B cell (primary cell): ENCODE results near the gene SULT2B1. TPM values are rescaled to one million over a fixed set of nuclear protein-coding genes. Genes with fewer than 3 reads are reported as not detected.
A peak's percentile ranks its signal among the peaks of the same experiment; 100 is the strongest.

Source experiments
- ATAC-seq: fragments of 200-7000 bp; cut with Tn5 transposase; one replicate; pipeline ENCODE4 v1.10.0; 2021; ENCODE audit warnings: low read depth, mild to moderate bottlenecking, moderate number of reproducible peaks, moderate library complexity
- CTCF ChIA-PET: fragments of 350-600 bp; sonication (Branson Sonifier 250); formaldehyde crosslinking; loops from one replicate; lab custom pipeline; 2021; ENCODE audit warnings: antibody characterized with exemption, inconsistent platforms; lab: Charles Lee
- POLR2A ChIA-PET: fragments of 350-600 bp; sonication (Branson Sonifier 250); formaldehyde crosslinking; loops from one replicate; lab custom pipeline; 2021; ENCODE audit warnings: antibody characterized with exemption; lab: Charles Lee
- DNase-seq: peaks from one replicate; pipeline ENCODE4 v3.0.0; 2013
- H2AFZ ChIP-seq: 2 replicates; pipeline ENCODE4 v1.6.1; 2012; ENCODE audit warnings: mild to moderate bottlenecking, low read depth, low read length; ENCODE audit not compliant: insufficient read depth, poor library complexity, severe bottlenecking
- H3K27ac ChIP-seq, 2 donors: 1 replicate in 1 of 2; 2 replicates in 1 of 2; pipeline ENCODE4 v1.5.1; 2012 to 2013; ENCODE audit warnings: low read length in 2 of 2, mild to moderate bottlenecking in 2 of 2, moderate library complexity in 1 of 2
- H3K27me3 ChIP-seq, 4 experiments: fragments of 200-600 bp in 1 of 4; sonication (generic) in 1 of 4; replicated peaks in 1 of 4; 1 replicate in 2 of 4; 2 replicates in 2 of 4; pipeline versions ENCODE4 v1.6.1 to v1.7.0; 2013 to 2016; ENCODE audit warnings: low read length in 3 of 4, mild to moderate bottlenecking in 2 of 4, mixed read lengths in 1 of 4, moderate library complexity in 1 of 4; ENCODE audit not compliant: insufficient read depth in 4 of 4, control insufficient read depth in 3 of 4; ENCODE audit errors: control extremely low read depth in 1 of 4
- H3K36me3 ChIP-seq, 2 experiments: replicated peaks in 1 of 2; 1 replicate in 1 of 2; 2 replicates in 1 of 2; pipeline versions ENCODE4 v1.6.1 to v1.7.1; 2013; ENCODE audit warnings: low read length in 1 of 2; ENCODE audit not compliant: insufficient read depth in 2 of 2, control insufficient read depth in 1 of 2; ENCODE audit errors: control extremely low read depth in 1 of 2, extremely low read depth in 1 of 2
- H3K4me1 ChIP-seq, 2 donors: fragments of 200-600 bp in 1 of 2; sonication (generic) in 1 of 2; 1 replicate in 1 of 2; 2 replicates in 1 of 2; pipeline versions ENCODE4 v1.5.1 to v1.6.1; 2013 to 2017; ENCODE audit warnings: low read length in 2 of 2; ENCODE audit not compliant: control insufficient read depth in 2 of 2, insufficient read depth in 2 of 2
- H3K4me2 ChIP-seq: replicated peaks from 2 replicates; pipeline ENCODE3; 2012; ENCODE audit warnings: mild to moderate bottlenecking, low read depth, low read length; ENCODE audit not compliant: poor library complexity, severe bottlenecking
- H3K4me3 ChIP-seq, 5 experiments: fragments of 200-600 bp in 1 of 5; sonication (generic) in 1 of 5; 1 replicate in 3 of 5; 2 replicates in 2 of 5; pipeline versions ENCODE4 v1.5.1 to v1.7.0; 2011 to 2016; ENCODE audit warnings: low read length in 4 of 5, mild to moderate bottlenecking in 4 of 5, low read depth in 2 of 5, control low read depth in 1 of 5, moderate library complexity in 1 of 5; ENCODE audit not compliant: insufficient read depth in 1 of 5; ENCODE audit errors: control extremely low read depth in 1 of 5, extremely low read depth in 1 of 5
- H3K79me2 ChIP-seq: fragments of 200-600 bp; sonication (generic); one replicate; pipeline ENCODE4 v1.6.0; 2016; ENCODE audit warnings: low read length; ENCODE audit not compliant: control insufficient read depth, insufficient read depth
- H3K9ac ChIP-seq: fragments of 200-600 bp; sonication (generic); 2 replicates; pipeline ENCODE4 v1.6.1; 2017; ENCODE audit warnings: mild to moderate bottlenecking, low read length, moderate library complexity
- H3K9me3 ChIP-seq, 3 donors: one replicate each; pipeline versions ENCODE4 v1.6.1 to v1.7.1; 2013; ENCODE audit warnings: low read length in 2 of 3; ENCODE audit not compliant: control insufficient read depth in 2 of 3, insufficient read depth in 1 of 3; ENCODE audit errors: control extremely low read depth in 1 of 3
- H4K20me1 ChIP-seq: 2 replicates; pipeline ENCODE4 v1.6.0; 2012; ENCODE audit warnings: mild to moderate bottlenecking, low read length; ENCODE audit not compliant: insufficient read depth, control insufficient read depth, poor library complexity, severe bottlenecking
- H3K27ac Mint-ChIP-seq: one replicate; pipeline ENCODE4 v1.8.0; 2021; ENCODE audit warnings: mixed read lengths
- H3K27me3 Mint-ChIP-seq: one replicate; pipeline ENCODE4 v1.8.0; 2021; ENCODE audit warnings: mixed read lengths
- H3K4me1 Mint-ChIP-seq: one replicate; pipeline ENCODE4 v1.8.0; 2021; ENCODE audit warnings: mixed read lengths
- H3K4me3 Mint-ChIP-seq: one replicate; pipeline ENCODE4 v1.8.0; 2021; ENCODE audit warnings: mixed read lengths
- H3K9me3 Mint-ChIP-seq: one replicate; pipeline ENCODE4 v1.8.0; 2022; ENCODE audit warnings: mixed read lengths; ENCODE audit not compliant: insufficient read depth
- EZH2 ChIP-seq: IDR thresholded peaks from 2 replicates; pipeline ENCODE4 v1.6.1; 2012; ENCODE audit warnings: borderline replicate concordance, low read depth, mild to moderate bottlenecking, moderate library complexity, low read length; ENCODE audit not compliant: insufficient read depth, poor library complexity, severe bottlenecking
- WGBS: methylation state at CpG from one replicate; pipeline ENCODE4 v1.1.5; 2013; ENCODE audit warnings: missing lambda C conversion rate; ENCODE audit not compliant: insufficient coverage; 5-methylcytosine and 5-hydroxymethylcytosine counted together
- intact Hi-C: fragments of 100-400 bp; cut with micrococcal nuclease; formaldehyde crosslinking; loops from one replicate; pipeline ENCODE4 v1.10.0; 2022
- polyA plus RNA-seq: library from polyadenylated mRNA; depleted of rRNA; stranded (reverse); fragments of >200 nt; gene quantifications from 2 replicates; pipeline ENCODE4 v1.2.3, GENCODE V29; 2012
- total RNA-seq, 2 donors: library from RNA; stranded (reverse); fragments of 120-200 nt in 1 of 2; gene quantifications; 1 replicate in 1 of 2; 2 replicates in 1 of 2; pipeline versions ENCODE4 v1.2.3 to v1.2.4, GENCODE V29; 2013 to 2022
- TF ChIP-seq, protein P1 (sequence below): fragments of 200-600 bp; IDR thresholded peaks from one replicate; pipeline ENCODE4 v1.8.0; 2022; ENCODE audit warnings: antibody characterized with exemption, mild to moderate bottlenecking

Gene SULT2B1
- total and polyA plus RNA-seq, 2 donors (not counting 1 experiment from before 2014, with no cell fraction given) = not detected

DNA sequence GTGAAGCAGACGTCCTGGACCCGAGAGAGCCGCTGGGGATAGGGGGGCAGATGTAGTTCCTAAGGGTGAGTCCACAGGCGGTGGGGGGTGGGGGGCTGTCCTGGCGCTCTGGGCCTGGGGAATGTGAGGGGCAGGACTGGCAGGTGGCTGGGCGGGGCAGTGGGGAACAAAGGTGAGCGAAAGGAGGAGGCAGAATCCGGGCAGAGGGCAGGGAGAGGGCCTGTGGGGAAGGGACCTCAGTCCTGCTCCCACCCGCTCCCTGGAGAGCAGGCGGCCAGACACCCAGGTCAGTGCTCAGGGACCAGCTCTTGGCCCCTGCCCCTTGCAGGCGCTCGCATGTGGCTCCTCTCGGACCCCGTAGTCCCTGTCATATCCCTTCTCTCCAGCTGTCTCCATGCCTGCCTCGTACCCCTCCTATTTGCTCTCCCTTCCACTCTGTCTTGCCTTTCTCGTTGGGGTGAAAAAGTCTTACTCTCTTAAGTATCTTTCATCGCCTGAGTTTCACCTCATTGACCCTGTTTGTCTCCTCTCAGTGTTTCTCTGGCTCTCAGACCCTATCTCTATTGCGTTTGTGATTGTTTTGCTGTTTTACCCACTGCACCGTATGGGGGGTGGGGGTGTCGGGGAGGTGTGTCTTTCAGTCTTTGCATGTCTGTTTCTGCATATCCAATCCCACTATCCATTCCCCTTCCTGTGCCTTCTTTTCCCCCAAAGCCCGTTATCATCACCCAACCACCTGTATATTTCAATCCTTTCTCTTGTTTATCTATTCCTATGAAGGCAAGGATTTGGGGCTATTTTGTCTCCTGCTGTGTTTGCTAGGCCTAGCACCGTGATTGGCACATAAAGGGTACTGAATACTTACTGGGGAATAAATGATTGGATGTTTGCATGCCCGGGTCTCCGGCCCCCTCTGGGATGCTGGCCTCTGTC lies 73.1 kb downstream of the SULT2B1 start:
- no peaks in the 10 kb centered on the region for H3K27me3 Mint-ChIP-seq
- peaks cover 23% of the 10 kb centered on the region for H4K20me1 ChIP-seq
- ATAC-seq (no peak), DNase-seq (no peak)
- WGBS = 83% methylated on average over 18 of the region's 24 CpGs
- H3K27me3 ChIP-seq = no peaks in the 10 kb centered on the region
- H3K4me2 ChIP-seq = peak overlapping the region; percentile 84
- H3K79me2 ChIP-seq = no peaks in the 10 kb centered on the region
- H2AFZ ChIP-seq = no peak overlapping the region
- H3K27ac ChIP-seq = peak overlapping the region; percentile 30 to 63
- peaks cover 0 to 8% (median 0%) of the 10 kb centered on the region in 3 donors for H3K9me3 ChIP-seq
- peak overlapping the region; percentile 54 for H3K9ac ChIP-seq
- H3K4me1 Mint-ChIP-seq = peaks cover 31% of the 10 kb centered on the region
- H3K9me3 Mint-ChIP-seq = no peaks in the 10 kb centered on the region
- H3K4me3 Mint-ChIP-seq = peak overlapping the region; percentile 78
- ChIA-PET POLR2A (interaction anchor here (1.9 kb wide), 1 partner anchor 12 kb away, joined by 7 read pairs; the partner anchor contains the start of gene DBP), CTCF (interaction anchor here (2.1 kb wide), 1 partner anchor 9 kb away, joined by 6 read pairs; no protein-coding TSS in a partner anchor)
- peaks cover 14 to 23% of the 10 kb centered on the region in 2 donors for H3K4me1 ChIP-seq
- peak overlapping the region; percentile 84 for H3K27ac Mint-ChIP-seq
- intact Hi-C loops = loop anchor here (1.0 kb wide), 2 partner anchors 12 to 455 kb away; partner anchors contain the start of genes DBP, LIG1 and ZSWIM9
- H3K36me3 ChIP-seq = peaks cover 0 to 23% of the 10 kb centered on the region in 2 experiments
- TF ChIP-seq, protein P1, sequence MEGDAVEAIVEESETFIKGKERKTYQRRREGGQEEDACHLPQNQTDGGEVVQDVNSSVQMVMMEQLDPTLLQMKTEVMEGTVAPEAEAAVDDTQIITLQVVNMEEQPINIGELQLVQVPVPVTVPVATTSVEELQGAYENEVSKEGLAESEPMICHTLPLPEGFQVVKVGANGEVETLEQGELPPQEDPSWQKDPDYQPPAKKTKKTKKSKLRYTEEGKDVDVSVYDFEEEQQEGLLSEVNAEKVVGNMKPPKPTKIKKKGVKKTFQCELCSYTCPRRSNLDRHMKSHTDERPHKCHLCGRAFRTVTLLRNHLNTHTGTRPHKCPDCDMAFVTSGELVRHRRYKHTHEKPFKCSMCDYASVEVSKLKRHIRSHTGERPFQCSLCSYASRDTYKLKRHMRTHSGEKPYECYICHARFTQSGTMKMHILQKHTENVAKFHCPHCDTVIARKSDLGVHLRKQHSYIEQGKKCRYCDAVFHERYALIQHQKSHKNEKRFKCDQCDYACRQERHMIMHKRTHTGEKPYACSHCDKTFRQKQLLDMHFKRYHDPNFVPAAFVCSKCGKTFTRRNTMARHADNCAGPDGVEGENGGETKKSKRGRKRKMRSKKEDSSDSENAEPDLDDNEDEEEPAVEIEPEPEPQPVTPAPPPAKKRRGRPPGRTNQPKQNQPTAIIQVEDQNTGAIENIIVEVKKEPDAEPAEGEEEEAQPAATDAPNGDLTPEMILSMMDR = no peak
- TF ChIP-seq EZH2 = no peak
- no peak overlapping the region for H3K4me3 ChIP-seq
